ENCODE measurements around the gene SETDB1. TPM values are rescaled to one million over a fixed set of nuclear protein-coding genes. Genes with fewer than 3 reads are reported as not detected.

The SETDB1 gene
- total RNA-seq, 1 donor from 2014 or later = 39.8 TPM

Other genes starting within 250 kb of the SETDB1 start
- 5.4 TPM for gene GOLPH3L, start 229.2 kb upstream of the SETDB1 start, total RNA-seq
- gene HORMAD1, start 205.5 kb upstream of the SETDB1 start, total RNA-seq = 0.49 TPM
- 9.8 TPM for gene CTSS, start 160.6 kb upstream of the SETDB1 start, total RNA-seq
- gene CTSK, start 118.1 kb upstream of the SETDB1 start, total RNA-seq = 7.4 TPM
- gene ARNT, start 49.8 kb upstream of the SETDB1 start, total RNA-seq = 20.4 TPM
- gene CTXND2, start 39.2 kb upstream of the SETDB1 start, total RNA-seq = not detected
- 21.4 TPM for gene CERS2, start 48.5 kb downstream of the SETDB1 start, total RNA-seq
- not detected for gene ANXA9, start 55.9 kb downstream of the SETDB1 start, total RNA-seq
- 10.8 TPM for gene MINDY1, start 80.5 kb downstream of the SETDB1 start, total RNA-seq
- gene PRUNE1, start 82.1 kb downstream of the SETDB1 start, total RNA-seq = 25.6 TPM
- gene BNIPL, start 110.2 kb downstream of the SETDB1 start, total RNA-seq = 0.25 TPM
- 3.0 TPM for gene C1orf56, start 121.4 kb downstream of the SETDB1 start, total RNA-seq
- 28.5 TPM for gene CDC42SE1, start 133.3 kb downstream of the SETDB1 start, total RNA-seq
- 91.7 TPM for gene MLLT11, start 134.0 kb downstream of the SETDB1 start, total RNA-seq
- gene GABPB2, start 144.4 kb downstream of the SETDB1 start, total RNA-seq = 6.4 TPM
- gene SEMA6C, start 220.3 kb downstream of the SETDB1 start, total RNA-seq = 24.8 TPM
- gene TNFAIP8L2, start 230.3 kb downstream of the SETDB1 start, total RNA-seq = 0.98 TPM
- 13.5 TPM for gene LYSMD1, start 239.5 kb downstream of the SETDB1 start, total RNA-seq
- 10.8 TPM for gene SCNM1, start 239.8 kb downstream of the SETDB1 start, total RNA-seq
- gene TMOD4, start 249.6 kb downstream of the SETDB1 start, total RNA-seq = not detected